Measurements from ENCODE around the gene ACE.

GRCh38 chr17:63514974-63515373 is 38.1 kb downstream of the ACE start:
- TF ChIP-seq ARNT (IDR thresholded peaks at IDR 0.05) (no peak), SUZ12 (IDR thresholded peaks at IDR 0.05) (no peak), NFRKB (IDR thresholded peaks at IDR 0.05) (no peak), FOXM1 (IDR thresholded peaks at IDR 0.05; ENCODE audit: borderline replicate concordance) (no peak), SP1 (IDR thresholded peaks at IDR 0.05) (no peak), BHLHE40 (IDR thresholded peaks at IDR 0.05; ENCODE audit: borderline replicate concordance) (no peak), FOXK2 (IDR thresholded peaks at IDR 0.05) (no peak), ELF4 (IDR thresholded peaks at IDR 0.05) (no peak), TARDBP (IDR thresholded peaks at IDR 0.05) (no peak), PKNOX1 (IDR thresholded peaks at IDR 0.05) (no peak), CTBP1 (IDR thresholded peaks at IDR 0.05; ENCODE audit: borderline replicate concordance) (no peak), FOXA1 (IDR thresholded peaks at IDR 0.05) (no peak), HDGF (IDR thresholded peaks at IDR 0.05; ENCODE audit: borderline replicate concordance) (no peak)

Measured in HEK293T (cell line).